Right atrium auricular region (tissue), 2 donors: ENCODE measurements around the gene TBCD. TPM values are rescaled to one million over a fixed set of nuclear protein-coding genes. Genes with fewer than 3 reads are reported as not detected.

ENCODE experiments used
- DNase-seq: peaks from one replicate; pipeline ENCODE4 v3.0.0-alpha.2; 2019; ENCODE audit warnings: low spot score
- H3K27ac ChIP-seq, 2 donors: fragments of 200-600 bp; sonication (generic); 1 replicate in 1 of 2; 2 replicates in 1 of 2; pipeline ENCODE4 v1.5.1; 2016 to 2019
- H3K27me3 ChIP-seq, 2 donors: fragments of 200-600 bp; sonication (generic); one replicate each; pipeline versions ENCODE4 v1.5.1 to v1.6.0; 2017 to 2019
- H3K36me3 ChIP-seq: fragments of 200-600 bp; sonication (generic); one replicate; pipeline ENCODE4 v1.5.1; 2016
- H3K4me1 ChIP-seq, 2 donors: fragments of 200-600 bp; sonication (generic); one replicate each; pipeline versions ENCODE4 v1.5.1 to v1.6.0; 2017 to 2019
- H3K4me3 ChIP-seq, 2 donors: fragments of 200-600 bp; sonication (generic); 1 replicate in 1 of 2; 2 replicates in 1 of 2; pipeline ENCODE4 v1.5.1; 2017 to 2019; ENCODE audit warnings: mild to moderate bottlenecking in 1 of 2, moderate library complexity in 1 of 2
- H3K9me3 ChIP-seq, 2 donors: fragments of 200-600 bp; sonication (generic); one replicate each; pipeline ENCODE4 v1.5.1; 2019
- CTCF ChIP-seq, 2 donors: fragments of 200-600 bp; sonication (generic); IDR thresholded peaks; one replicate each; pipeline ENCODE4 v1.5.1; 2019; ENCODE audit warnings: antibody characterized with exemption in 2 of 2
- total RNA-seq, 2 donors: library from RNA; depleted of rRNA; stranded (reverse); fragments of >200 nt; gene quantifications; one replicate each; pipeline ENCODE4 v1.1.0, GENCODE V29; 2016

The TBCD gene
- total RNA-seq, 2 donors from 2014 or later = 19.4 to 29.6 TPM

GRCh38 chr17:82956146-82956725, 204.4 kb downstream of the TBCD start:
- no peak for DNase-seq
- Histone ChIP-seq H3K4me1 (no peaks in the 10 kb centered on the region), H3K27me3 (no peaks in the 10 kb centered on the region), H3K27ac (no peak overlapping the region), H3K9me3 (peaks cover 0 to 9% of the 10 kb centered on the region in 2 donors), H3K4me3 (no peak overlapping the region), H3K36me3 (no peaks in the 10 kb centered on the region)
- TF ChIP-seq CTCF (IDR thresholded peaks at IDR 0.05) = no peak

- no peak for DNase-seq
- H3K4me3 ChIP-seq = no peak overlapping the region
- no peaks in the 10 kb centered on the region for H3K27me3 ChIP-seq
- H3K36me3 ChIP-seq = no peaks in the 10 kb centered on the region
- TF ChIP-seq CTCF (IDR thresholded peaks at IDR 0.05) = no peak
- H3K4me1 ChIP-seq = no peaks in the 10 kb centered on the region
- H3K9me3 ChIP-seq = peaks cover 0 to 9% of the 10 kb centered on the region in 2 donors
- H3K27ac ChIP-seq = no peak overlapping the region
Observed at GRCh38 chr17:82956726-82957468, 205.0 kb downstream of the TBCD start.

DNA sequence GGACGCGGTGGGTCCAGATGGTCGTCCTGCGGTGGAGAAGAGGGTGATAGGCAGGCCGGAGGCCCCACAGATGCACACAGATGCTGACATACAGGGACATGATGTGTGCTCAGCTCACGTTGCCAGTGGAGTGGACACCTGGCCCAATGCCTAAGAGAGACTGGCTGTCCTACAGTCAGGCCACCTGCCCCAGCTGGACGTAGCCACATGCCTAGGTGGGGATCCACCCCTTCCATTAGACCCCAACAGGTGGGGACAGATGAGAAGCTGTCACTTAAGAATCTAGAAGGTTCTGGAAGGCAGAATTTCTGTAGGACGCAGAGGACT, 205.6 kb downstream of the TBCD start:
- TF ChIP-seq CTCF (IDR thresholded peaks at IDR 0.05) = no peak
- no peak overlapping the region for H3K4me3 ChIP-seq
- no peaks in the 10 kb centered on the region for H3K4me1 ChIP-seq
- DNase-seq = no peak
- no peaks in the 10 kb centered on the region for H3K27me3 ChIP-seq
- H3K27ac ChIP-seq = no peak overlapping the region
- H3K36me3 ChIP-seq = no peaks in the 10 kb centered on the region
- peaks cover 0 to 9% of the 10 kb centered on the region in 2 donors for H3K9me3 ChIP-seq

- Histone ChIP-seq H3K27ac (no peak overlapping the region), H3K4me3 (no peak overlapping the region), H3K4me1 (peaks cover 0 to 4% of the 10 kb centered on the region in 2 donors), H3K27me3 (no peaks in the 10 kb centered on the region), H3K9me3 (peaks cover 0 to 9% of the 10 kb centered on the region in 2 donors), H3K36me3 (no peaks in the 10 kb centered on the region)
- no peak for DNase-seq
- no peak for TF ChIP-seq CTCF (IDR thresholded peaks at IDR 0.05)
Observed at GRCh38 chr17:82957961-82958561, 206.2 kb downstream of the TBCD start.

DNA sequence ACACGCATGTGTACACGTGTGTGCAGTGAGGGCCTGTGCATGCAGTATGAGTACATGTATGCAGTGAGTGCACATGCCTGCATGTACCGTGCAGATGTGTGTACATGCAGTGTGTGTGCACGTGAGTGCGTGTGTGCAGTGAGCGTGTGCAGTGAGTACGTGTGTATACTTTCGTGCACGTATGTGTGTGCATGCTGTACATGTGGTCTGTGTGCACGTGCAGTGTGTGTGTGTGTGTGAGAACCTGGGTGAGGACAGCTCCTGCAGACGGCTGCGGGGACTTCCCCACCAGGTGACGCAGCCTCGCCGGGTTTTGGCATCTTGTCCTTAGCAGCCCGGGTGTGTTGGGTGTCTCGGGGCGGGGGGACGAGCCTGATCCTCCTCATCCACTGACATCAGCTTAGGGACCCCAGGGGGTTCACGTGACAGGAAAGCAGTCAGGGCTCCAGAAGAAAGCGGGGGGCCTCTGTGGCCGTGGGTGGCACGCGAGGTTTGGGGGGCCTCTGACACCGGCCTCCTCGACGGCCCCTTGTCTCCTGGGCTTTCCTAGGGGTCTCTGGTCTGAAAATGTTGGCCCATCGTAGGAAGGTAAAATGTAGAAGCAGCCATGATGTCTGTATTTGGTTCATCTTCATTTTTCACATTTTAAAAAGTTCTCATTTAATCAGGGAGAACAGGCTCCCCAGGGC, 207.5 kb downstream of the TBCD start:
- no peak for DNase-seq
- TF ChIP-seq CTCF (IDR thresholded peaks at IDR 0.05) = no peak
- peaks cover 0 to 9% of the 10 kb centered on the region in 2 donors for H3K9me3 ChIP-seq

More for the DNA sequence above, 207.5 kb downstream of the TBCD start:
- no peaks in the 10 kb centered on the region for H3K27me3 ChIP-seq
- H3K27ac ChIP-seq = no peak overlapping the region
- peaks cover 0 to 10% of the 10 kb centered on the region in 2 donors for H3K4me1 ChIP-seq
- no peak overlapping the region for H3K4me3 ChIP-seq
- no peaks in the 10 kb centered on the region for H3K36me3 ChIP-seq
